Raji (cell line): Measurements from ENCODE around the gene MAMDC2.

Experiments
- POLR2A ChIP-seq: IDR thresholded peaks from 2 replicates; pipeline ENCODE4 v1.6.1; 2011; ENCODE audit warnings: low read depth, low read length, control low read depth; ENCODE audit not compliant: insufficient read depth

The MAMDC2 gene

DNA sequence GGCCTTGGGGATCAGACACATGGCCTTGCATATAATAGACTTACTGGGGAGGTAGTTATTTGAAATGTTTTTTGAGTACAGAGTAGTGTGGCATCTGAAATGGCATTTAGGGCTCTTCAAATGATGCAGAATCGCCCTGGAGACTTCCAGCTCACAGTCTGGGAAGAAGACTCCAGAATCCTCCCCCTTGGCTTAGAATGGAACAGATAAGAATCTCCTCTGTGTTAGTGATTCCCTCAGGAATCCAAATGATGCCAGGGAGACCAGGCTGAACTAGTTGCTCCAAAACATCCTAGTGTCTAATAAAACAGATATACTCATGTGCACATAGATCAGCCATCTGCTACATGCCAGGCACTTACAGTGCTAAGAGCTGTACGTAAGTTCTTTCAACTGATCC lies 176.6 kb downstream of the MAMDC2 start:
- TF ChIP-seq POLR2A: no peak

DNA sequence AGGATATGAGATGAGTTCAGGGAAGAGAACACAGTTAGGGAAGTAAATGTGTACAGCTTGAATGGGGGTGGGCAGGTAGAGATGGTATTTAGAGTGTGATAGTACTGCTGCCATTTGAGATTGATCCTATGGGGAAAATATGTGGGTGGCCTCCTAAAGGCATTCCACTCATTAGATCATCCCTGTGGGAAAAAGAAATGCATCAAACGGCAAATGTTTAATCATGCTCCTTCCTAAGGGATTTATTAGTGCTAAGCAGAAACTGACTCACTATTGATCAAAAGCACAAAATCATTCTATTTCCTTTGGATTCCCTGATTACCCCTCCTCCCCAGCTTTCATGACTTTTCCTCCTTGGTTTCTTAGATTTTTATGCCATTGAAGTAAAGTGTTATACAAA lies 178.7 kb downstream of the MAMDC2 start:
- no peak for TF ChIP-seq POLR2A

DNA sequence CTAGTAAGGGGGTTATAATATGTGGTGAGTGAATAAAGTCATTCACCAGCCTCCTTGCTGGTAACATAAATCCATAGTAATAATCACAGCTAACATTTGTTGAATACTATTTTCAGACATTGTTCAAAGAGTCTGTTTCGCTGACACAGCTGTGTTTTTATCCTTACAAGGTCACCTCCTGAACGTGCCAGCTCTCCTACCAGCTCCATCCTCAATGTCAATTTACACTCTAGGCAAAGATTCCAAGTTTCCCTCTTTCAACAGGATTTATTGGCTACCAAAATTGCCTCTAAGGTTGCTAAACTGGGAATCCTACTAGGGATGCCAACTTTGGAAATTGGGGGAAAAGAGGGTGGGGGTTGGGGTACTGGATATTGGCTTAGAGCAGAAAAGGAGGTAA lies 184.5 kb downstream of the MAMDC2 start:
- TF ChIP-seq POLR2A: no peak

DNA sequence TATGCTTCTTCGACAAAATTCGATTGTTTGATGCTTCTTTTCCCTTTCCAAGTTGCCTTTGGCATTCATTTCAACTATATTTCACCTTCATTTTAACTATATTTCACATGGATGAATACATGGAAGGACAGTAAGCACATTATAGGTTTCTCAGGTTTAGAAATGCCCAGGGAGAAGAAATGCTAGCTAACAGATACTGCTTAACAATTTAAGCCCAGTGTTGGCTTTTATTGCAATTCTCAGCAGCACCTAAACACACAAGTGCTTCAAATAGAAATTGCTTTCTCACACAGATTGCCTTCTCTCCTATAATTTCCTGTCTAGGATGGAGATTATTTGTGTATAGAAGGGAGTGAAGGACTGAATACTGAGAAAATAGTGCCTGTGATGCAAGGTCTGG lies 185.0 kb downstream of the MAMDC2 start:
- no peak for TF ChIP-seq POLR2A

DNA sequence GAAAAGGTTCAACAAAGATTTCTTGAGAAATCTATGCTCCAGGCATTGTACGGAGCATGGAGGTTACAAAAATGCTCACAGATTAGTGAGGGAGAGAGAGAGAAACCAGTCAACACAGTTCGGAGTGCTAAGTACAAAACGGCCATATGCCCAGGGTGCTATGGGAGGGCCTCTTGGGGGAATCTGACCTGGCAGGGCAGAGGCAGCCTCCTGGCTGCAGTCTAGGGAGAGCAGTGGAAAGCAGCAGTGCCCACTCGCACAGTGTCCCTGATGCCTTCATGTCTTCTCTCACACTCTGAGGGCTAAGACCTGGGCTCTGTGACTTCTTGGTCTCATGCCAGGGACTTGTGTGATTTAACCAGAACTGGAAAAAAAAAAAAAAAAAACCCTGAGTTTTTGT lies 185.4 kb downstream of the MAMDC2 start:
- TF ChIP-seq POLR2A: no peak

DNA sequence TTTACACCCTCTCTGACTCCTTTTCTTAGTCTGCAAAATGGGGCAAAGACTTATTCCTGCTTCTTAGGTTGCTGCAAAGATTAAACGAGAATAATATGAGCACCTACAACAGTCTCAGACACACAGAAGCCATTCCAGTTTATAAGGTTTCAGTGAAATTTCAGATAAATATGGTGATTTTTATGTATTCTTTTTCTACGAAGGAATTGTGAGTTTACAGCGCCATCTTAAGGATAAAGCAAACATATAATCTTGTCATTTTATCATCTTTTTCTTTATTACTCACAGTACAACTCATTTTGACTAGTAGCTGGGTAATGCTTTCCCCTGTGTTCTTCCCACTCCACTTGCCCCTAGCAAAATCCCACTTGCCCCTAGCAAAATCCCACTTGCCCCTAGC lies 185.9 kb downstream of the MAMDC2 start:
- TF ChIP-seq POLR2A: no peak

DNA sequence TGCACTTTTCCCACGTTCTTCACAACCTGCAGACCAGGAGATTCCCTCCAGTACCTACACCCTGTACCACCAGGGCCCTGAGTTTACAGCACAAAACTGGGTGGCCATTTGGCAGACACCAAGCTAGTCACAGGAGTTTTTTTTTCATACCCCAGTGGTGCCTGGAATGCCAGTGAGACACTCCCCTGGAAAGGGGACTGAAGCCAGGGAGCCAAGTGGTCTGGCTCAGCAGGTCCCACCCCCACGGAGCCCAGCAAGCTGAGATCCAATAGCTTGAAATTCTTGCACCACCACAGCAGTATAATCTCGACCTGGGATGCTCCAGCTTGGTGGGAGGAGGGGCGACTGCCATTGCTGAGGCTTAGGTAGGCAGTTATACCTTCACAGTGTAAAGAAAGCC lies 188.8 kb downstream of the MAMDC2 start:
- no peak for TF ChIP-seq POLR2A

DNA sequence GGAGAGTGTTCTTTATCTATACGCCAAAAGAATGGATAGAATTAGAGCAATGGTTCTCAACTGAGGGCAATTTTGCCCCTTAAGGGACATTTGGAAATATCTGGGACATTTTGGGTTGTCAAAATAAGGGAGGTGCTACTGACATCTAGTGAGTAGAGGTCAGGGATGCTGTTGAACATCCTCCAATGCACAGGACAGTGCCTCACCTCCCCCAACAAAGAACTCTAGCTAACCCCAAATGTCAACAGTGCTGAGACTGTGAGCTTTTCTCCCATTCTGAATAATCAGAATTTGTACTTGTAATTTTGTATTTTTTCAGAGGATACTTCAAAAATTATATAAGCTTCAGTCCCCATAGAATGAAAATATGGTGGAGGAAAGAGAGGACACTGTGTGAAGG lies 206.6 kb downstream of the MAMDC2 start:
- no peak for TF ChIP-seq POLR2A

DNA sequence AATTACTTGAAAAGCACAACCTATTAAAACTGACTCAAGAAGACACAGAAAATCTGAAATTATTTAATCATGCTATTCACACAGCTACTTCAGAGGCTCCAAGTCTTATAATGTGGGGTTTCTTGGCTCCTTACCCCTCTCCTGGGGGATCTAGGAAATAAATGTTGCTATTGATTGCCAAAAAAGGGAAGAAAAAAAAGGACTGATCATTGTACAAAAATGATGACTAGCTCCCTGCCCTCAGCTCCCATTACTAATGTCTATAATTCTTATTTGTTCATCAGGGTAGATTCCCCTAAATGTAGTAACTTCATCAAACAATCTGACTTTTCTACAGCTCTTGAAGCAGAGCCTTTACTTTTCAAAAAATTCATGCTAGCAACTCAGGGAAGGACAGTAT lies 211.8 kb downstream of the MAMDC2 start:
- no peak for TF ChIP-seq POLR2A

DNA sequence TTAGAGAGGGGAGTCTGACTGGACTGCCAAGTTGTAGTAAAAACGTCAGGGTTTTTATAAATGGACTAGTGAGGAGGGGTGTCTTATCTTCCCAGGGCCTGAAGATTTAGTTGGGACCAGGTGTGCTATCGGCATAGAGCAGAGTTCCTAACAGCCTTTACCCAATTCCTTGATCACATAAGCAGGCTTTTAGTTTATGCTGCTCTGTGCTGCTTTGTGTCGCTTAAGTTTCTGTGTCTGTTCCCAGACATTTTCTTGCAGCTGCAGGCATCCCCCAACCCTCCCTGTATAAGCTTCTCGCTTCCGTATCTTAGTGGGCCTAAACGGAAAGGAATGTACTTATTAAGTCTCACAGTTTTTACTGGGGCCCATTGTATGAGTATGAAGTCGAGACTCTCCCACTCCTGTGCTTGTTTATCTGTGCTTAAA lies 212.5 kb downstream of the MAMDC2 start:
- TF ChIP-seq POLR2A: no peak

DNA sequence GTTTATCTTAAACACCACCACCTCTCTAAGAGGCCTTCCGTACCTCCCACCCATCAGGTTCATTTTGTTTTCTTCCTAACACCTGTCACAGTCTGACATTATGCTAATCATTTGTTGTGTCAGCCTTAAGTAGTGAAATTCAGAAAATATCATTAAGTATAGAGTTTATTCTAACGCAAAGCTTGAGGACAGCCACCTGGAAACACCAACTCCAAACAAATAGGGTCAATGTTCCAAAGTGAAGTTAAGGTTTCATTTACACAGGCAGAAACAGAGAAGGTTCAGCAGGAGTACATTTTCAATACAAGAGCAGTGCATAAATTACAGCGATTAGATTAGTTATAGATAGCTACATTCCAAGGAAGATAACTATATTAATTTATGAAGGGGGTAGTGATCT lies 213.9 kb downstream of the MAMDC2 start:
- TF ChIP-seq POLR2A: no peak

DNA sequence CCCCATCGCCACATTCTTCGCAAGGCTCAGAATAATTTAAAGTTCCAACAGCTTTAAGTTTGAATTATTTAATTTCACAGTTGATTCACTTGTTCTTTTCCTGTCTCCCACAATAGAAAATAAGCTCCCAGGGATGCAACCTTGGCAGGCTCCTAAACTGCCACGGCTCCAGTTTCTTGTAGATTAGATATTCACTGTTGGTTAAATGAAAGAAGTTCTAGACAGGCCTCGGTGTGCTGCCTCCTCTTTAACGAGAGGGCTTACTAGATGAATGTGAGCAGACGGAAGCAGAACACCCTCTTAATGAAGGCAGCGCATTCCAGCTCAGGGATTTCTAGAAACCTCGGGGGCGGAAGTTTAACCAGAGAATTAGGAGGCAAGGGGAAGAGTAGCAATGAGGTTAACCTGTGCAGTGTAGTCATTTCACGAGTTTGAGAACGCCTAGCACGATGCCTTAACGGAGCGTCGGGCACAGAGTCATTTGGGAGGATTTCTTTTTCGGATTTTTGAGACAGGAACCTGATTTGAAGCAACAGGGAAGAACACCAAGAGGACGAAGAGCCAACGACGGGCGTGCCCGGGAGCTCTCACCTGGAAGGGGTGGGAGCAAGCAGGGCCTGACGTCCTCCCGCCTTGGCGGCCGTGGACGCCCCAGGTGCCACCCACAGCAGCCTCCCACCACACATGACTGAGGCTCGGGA lies 214.5 kb downstream of the MAMDC2 start:
- no peak for TF ChIP-seq POLR2A

DNA sequence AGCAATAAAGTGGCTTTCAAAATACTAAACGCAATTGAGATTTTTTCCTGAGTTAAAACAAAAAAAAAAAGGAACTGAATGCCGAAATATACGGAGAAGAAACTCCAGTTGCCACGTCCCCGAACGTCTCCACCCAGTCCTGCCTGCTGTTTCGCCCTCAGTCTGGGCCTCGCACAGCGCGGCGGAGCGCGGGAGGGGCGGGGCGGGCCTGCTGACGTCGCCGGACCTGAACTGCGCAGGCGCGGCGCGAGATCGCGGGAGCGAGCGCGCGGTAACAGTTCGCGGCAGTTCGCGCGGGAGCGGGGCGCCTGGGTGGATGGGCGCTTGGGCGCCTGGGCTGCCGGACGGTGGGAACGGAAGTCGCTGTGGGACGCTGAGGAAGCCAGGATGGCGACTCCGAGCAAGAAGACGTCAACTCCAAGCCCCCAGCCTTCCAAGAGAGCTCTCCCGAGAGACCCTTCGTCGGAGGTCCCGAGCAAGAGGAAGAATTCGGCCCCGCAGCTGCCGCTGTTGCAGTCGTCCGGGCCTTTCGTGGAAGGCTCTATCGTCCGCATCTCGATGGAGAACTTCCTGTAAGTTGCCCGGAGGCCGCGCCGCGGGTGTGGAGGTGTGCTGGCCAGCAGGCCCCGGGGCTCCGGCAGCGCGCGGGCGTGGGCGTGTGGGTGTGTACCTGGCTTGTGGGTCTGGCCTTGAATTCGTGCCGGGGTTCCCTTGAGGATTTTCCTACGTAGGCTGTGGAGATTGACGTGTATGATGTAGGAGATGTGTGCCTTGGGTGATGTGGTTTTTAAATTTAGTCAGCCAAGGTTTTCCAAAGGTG lies 215.3 kb downstream of the MAMDC2 start, which contains the start of gene SMC5:
TSS of gene SMC5 (plus strand) at position 287 of the 820 bp plus-strand sequence. CDS start at position 388, 101 bp downstream.
- TF ChIP-seq POLR2A: peak; percentile 97

DNA sequence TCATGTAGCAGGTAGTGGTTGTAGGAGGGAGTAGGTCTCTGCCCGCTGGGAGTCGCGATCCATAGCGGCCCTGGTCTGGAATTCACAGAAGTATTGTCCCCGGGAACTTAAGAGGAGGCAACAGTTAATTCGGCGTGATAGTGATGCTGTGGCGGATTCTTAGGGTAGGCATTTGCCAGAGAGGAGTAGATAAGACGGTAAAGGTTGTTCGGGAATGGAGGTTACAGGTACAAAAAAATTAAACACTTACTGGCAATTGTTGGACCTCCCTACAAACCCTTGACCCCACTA lies 215.8 kb downstream of the MAMDC2 start:
- no peak for TF ChIP-seq POLR2A

DNA sequence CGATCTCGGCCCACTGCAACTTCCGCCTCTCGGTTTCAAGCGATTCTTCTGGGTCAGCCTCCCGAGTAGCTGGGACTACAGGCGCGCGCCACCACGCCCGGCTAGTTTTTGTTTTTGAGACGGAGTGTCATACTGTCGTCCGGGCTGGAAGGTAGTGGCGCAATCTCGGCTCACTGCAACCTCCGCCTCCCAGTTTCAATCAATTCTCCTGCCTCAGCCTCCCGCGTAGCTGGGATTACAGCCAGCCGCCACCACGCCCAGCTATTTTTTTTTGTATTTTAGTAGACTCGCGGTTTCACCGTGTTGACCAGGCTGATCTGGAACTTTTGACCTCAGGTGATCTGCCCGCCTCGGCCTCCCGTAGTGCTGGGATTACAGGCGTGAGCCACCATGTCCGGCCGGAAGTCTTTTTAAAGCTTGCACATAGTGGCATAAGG lies 216.4 kb downstream of the MAMDC2 start:
- no peak for TF ChIP-seq POLR2A

DNA sequence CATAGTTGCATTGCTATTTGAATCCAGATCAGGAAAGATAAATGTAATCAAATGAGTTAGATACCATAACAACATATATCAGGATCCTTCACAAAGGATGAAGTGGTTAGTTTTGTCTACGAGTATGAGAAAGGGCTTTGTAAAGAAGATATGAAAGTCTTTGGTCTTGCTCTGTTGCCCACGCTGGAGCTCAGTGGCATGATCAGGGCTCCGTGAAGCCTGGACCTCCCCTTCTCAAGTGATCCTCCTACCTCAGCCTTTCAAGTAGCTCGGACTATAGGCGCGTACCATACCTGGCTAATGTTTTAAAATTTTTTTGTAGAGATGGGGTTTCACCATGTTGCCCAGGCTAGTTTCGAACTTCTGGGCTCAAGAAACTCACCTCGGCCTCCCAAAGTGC lies 217.0 kb downstream of the MAMDC2 start:
- TF ChIP-seq POLR2A: no peak
